Ovary (tissue), 3 donors: Measurements from ENCODE around the gene TMEM121.

Experiments
- EP300 ChIP-seq: sonication (generic); formaldehyde crosslinking; IDR thresholded peaks from one replicate; pipeline ENCODE4 v1.6.1; 2017; ENCODE audit warnings: antibody characterized with exemption
- POLR2A ChIP-seq: fragments of 450-650 bp; IDR thresholded peaks from one replicate; pipeline ENCODE4 v1.6.1; 2017; ENCODE audit warnings: antibody characterized with exemption, mild to moderate bottlenecking, moderate library complexity
- TF ChIP-seq, protein P1 (sequence below), 3 donors: fragments of 450-650 bp in 2 of 3; fragments of 200-600 bp in 1 of 3; IDR thresholded peaks; one replicate each; pipeline versions ENCODE4 v1.5.1 to v1.8.0; 2016 to 2022; ENCODE audit warnings: antibody characterized with exemption in 3 of 3, mild to moderate bottlenecking in 1 of 3
- donor health status: DM: no; HTN: no; CAD: no.

DNA sequence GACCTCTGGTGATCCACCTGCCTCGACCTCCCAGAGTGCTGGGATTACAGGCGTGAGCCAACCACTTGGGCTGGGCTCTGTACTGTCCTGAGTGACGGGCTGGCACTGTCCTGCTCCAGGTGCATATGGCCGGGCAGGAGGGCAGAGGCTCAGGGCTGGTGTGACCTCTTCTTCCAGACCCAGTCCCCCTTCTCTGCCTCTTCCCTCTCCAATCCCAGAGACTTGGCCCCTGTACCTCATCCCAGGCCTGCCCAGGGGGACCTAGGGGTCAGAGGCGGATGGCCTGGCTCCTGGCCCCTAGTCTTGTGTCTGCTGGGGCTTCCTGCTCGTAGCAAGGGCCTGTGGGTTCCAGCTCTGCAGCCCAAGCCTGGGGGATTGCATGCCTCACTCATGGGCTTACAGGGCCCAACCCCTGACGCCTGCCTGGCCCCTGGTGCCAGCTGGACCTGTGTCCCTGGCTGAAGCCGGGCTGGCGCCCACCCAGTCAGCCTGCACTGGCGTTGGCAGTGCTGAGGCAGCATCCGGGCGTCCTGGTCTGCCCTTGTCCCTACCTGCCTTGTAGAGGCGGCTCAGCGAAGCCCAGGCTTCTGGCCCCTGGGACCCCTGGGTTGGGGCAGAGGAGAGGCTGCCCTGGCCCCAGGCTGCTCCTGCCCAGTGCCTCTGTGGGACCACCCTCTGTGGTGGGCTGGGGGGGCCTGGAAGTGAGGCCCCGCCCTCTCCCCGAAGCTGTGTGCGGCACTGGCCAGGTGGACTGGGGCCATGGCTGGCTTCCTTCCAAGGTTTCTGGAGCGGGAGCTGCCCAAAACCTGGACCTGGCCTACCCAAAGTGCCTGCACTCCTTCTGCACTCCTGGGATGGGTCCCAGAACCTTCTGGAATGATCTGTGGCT, 31.0 kb upstream of the TMEM121 start:
- TF ChIP-seq POLR2A (no peak), EP300 (no peak)
- TF ChIP-seq, protein P1, sequence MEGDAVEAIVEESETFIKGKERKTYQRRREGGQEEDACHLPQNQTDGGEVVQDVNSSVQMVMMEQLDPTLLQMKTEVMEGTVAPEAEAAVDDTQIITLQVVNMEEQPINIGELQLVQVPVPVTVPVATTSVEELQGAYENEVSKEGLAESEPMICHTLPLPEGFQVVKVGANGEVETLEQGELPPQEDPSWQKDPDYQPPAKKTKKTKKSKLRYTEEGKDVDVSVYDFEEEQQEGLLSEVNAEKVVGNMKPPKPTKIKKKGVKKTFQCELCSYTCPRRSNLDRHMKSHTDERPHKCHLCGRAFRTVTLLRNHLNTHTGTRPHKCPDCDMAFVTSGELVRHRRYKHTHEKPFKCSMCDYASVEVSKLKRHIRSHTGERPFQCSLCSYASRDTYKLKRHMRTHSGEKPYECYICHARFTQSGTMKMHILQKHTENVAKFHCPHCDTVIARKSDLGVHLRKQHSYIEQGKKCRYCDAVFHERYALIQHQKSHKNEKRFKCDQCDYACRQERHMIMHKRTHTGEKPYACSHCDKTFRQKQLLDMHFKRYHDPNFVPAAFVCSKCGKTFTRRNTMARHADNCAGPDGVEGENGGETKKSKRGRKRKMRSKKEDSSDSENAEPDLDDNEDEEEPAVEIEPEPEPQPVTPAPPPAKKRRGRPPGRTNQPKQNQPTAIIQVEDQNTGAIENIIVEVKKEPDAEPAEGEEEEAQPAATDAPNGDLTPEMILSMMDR (IDR thresholded peaks at IDR 0.05), result no peak
